Neural progenitor cell (in vitro differentiated cells): ENCODE measurements around the gene RSU1.

Experiments
- CTCF ChIP-seq: fragments of 200-600 bp; sonication (generic); IDR thresholded peaks from 2 replicates; pipeline ENCODE4 v1.5.1; 2017; ENCODE audit warnings: antibody characterized with exemption, mild to moderate bottlenecking
- EZH2 ChIP-seq: fragments of 200-600 bp; sonication (generic); IDR thresholded peaks from 2 replicates; pipeline ENCODE4 v1.6.1; 2017; ENCODE audit warnings: antibody characterized with exemption, mild to moderate bottlenecking, moderate library complexity

GRCh38 chr10:16857419-16857818, 40.2 kb upstream of the RSU1 start:
- TF ChIP-seq CTCF (no peak), EZH2 (no peak)
